Brain microvascular endothelial cell (primary cell): ENCODE results near the gene RTL3.

ENCODE experiments used
- DNase-seq: peaks from one replicate; pipeline ENCODE4 v3.0.0-alpha.2; 2020
- H3K27ac ChIP-seq: fragments of 250-450 bp; sonication (Bioruptor Pico); 2 replicates; pipeline ENCODE4 v1.5.1; 2020; ENCODE audit warnings: mild to moderate bottlenecking, moderate library complexity
- H3K27me3 ChIP-seq: fragments of 250-450 bp; sonication (Bioruptor Pico); replicated peaks from 2 replicates; pipeline ENCODE4 v1.5.1; 2020; ENCODE audit warnings: mild to moderate bottlenecking
- H3K36me3 ChIP-seq: fragments of 250-450 bp; sonication (Bioruptor Pico); replicated peaks from 2 replicates; pipeline ENCODE4 v1.5.1; 2020; ENCODE audit warnings: mild to moderate bottlenecking
- H3K4me3 ChIP-seq: 2 replicates; pipeline ENCODE4 v1.5.1; 2011; ENCODE audit warnings: low read depth, mild to moderate bottlenecking, control low read depth, low read length, moderate library complexity
- in situ Hi-C: cut with HindIII; loops from 2 replicates; pipeline ENCODE4 v1.10.0; 2017; ENCODE audit warnings: low sequenced_read_pairs, low pct_ligation_motif_present
- TF ChIP-seq, protein P1 (sequence below): IDR thresholded peaks from 2 replicates; pipeline ENCODE4 v1.5.1; 2011; ENCODE audit warnings: low read depth, mild to moderate bottlenecking, moderate library complexity, low read length, control low read depth, inconsistent platforms; ENCODE audit errors: missing control alignments

RTL3 gene

GRCh38 chrX:78624962-78625909 is 33.9 kb downstream of the RTL3 start:
- no peaks in the 10 kb centered on the region for H3K27me3 ChIP-seq
- in situ Hi-C loops: no loop called here
- TF ChIP-seq, protein P1, sequence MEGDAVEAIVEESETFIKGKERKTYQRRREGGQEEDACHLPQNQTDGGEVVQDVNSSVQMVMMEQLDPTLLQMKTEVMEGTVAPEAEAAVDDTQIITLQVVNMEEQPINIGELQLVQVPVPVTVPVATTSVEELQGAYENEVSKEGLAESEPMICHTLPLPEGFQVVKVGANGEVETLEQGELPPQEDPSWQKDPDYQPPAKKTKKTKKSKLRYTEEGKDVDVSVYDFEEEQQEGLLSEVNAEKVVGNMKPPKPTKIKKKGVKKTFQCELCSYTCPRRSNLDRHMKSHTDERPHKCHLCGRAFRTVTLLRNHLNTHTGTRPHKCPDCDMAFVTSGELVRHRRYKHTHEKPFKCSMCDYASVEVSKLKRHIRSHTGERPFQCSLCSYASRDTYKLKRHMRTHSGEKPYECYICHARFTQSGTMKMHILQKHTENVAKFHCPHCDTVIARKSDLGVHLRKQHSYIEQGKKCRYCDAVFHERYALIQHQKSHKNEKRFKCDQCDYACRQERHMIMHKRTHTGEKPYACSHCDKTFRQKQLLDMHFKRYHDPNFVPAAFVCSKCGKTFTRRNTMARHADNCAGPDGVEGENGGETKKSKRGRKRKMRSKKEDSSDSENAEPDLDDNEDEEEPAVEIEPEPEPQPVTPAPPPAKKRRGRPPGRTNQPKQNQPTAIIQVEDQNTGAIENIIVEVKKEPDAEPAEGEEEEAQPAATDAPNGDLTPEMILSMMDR: no peak
- no peak overlapping the region for H3K27ac ChIP-seq
- no peak overlapping the region for H3K4me3 ChIP-seq
- H3K36me3 ChIP-seq: no peaks in the 10 kb centered on the region
- DNase-seq: no peak

- no peak overlapping the region for H3K27ac ChIP-seq
- no peak overlapping the region for H3K4me3 ChIP-seq
- no peaks in the 10 kb centered on the region for H3K36me3 ChIP-seq
- no peak for DNase-seq
- in situ Hi-C loops: no loop called here
- no peaks in the 10 kb centered on the region for H3K27me3 ChIP-seq
- TF ChIP-seq, protein P1: no peak
Observed at GRCh38 chrX:78624426-78624825, 34.7 kb downstream of the RTL3 start.

- no peaks in the 10 kb centered on the region for H3K27me3 ChIP-seq
- DNase-seq: no peak
- TF ChIP-seq, protein P1: no peak
- no peak overlapping the region for H3K27ac ChIP-seq
- H3K36me3 ChIP-seq: no peaks in the 10 kb centered on the region
- in situ Hi-C loops: no loop called here
- H3K4me3 ChIP-seq: no peak overlapping the region
Observed at GRCh38 chrX:78622831-78623230, 36.3 kb downstream of the RTL3 start.

GRCh38 chrX:78619834-78620233 is 39.3 kb downstream of the RTL3 start:
- TF ChIP-seq, protein P1: no peak
- DNase-seq: peak; percentile 32
- no peaks in the 10 kb centered on the region for H3K27me3 ChIP-seq
- no peak overlapping the region for H3K27ac ChIP-seq
- H3K4me3 ChIP-seq: no peak overlapping the region
- no peaks in the 10 kb centered on the region for H3K36me3 ChIP-seq
- in situ Hi-C loops: no loop called here

- TF ChIP-seq, protein P1: no peak
- Histone ChIP-seq H3K4me3 (no peak overlapping the region), H3K36me3 (no peaks in the 10 kb centered on the region), H3K27ac (no peak overlapping the region), H3K27me3 (no peaks in the 10 kb centered on the region)
- in situ Hi-C loops: no loop called here
- DNase-seq: no peak
Observed at GRCh38 chrX:78618987-78619386, 40.1 kb downstream of the RTL3 start.
